Activated naive CD4-positive, alpha-beta T cell treated with anti-CD3 and anti-CD28 coated beads, Interleukin-2, amount 50 U/mL, for 72 hours (primary cell): ENCODE measurements around the gene PACRG. TPM values are rescaled to one million over a fixed set of nuclear protein-coding genes. Genes with fewer than 3 reads are reported as not detected.
"Not testable (repeated sequence)": the region's sequence is repeated elsewhere in the genome, so short reads cannot be mapped to it uniquely, and the experiment has no call there.

Source experiments
- ATAC-seq, 2 donors: fragments of 150-1000 bp; cut with Tn5 transposase; 2 replicates each; pipeline ENCODE4 v1.10.0; 2021; ENCODE audit warnings: mild to moderate bottlenecking in 2 of 2, moderate library complexity in 2 of 2
- DNase-seq, 2 donors: peaks; one replicate each; pipeline ENCODE4 v3.0.0; 2021 to 2022; ENCODE audit warnings: low spot score in 2 of 2
- H3K27ac Mint-ChIP-seq, 2 donors: one replicate each; pipeline ENCODE4 v1.8.0; 2022; ENCODE audit warnings: mild to moderate bottlenecking in 2 of 2, mixed read lengths in 2 of 2
- H3K36me3 Mint-ChIP-seq, 2 donors: one replicate each; pipeline ENCODE4 v1.8.0; 2022; ENCODE audit warnings: mixed read lengths in 2 of 2
- H3K9me3 Mint-ChIP-seq, 2 donors: one replicate each; pipeline ENCODE4 v1.8.0; 2022; ENCODE audit warnings: mixed read lengths in 2 of 2
- total RNA-seq, 2 donors: library from RNA; stranded (reverse); gene quantifications; one replicate each; pipeline ENCODE4 v1.2.3, GENCODE V29; 2022

PACRG gene
- total RNA-seq, 2 donors from 2014 or later: 0.43 TPM; not detected in 1

- Mint-ChIP-seq H3K36me3 (peaks cover 4 to 10% of the 10 kb centered on the region in 2 donors), H3K27ac (no peak overlapping the region), H3K9me3 (peaks cover 9 to 20% of the 10 kb centered on the region in 2 donors)
- no peak for ATAC-seq
- no peak for DNase-seq
Observed at GRCh38 chr6:162973151-162973872, 245.5 kb downstream of the PACRG start.

- Mint-ChIP-seq H3K27ac (no peak overlapping the region), H3K9me3 (peaks cover 9 to 20% of the 10 kb centered on the region in 2 donors), H3K36me3 (peaks cover 4 to 10% of the 10 kb centered on the region in 2 donors)
- no peak for DNase-seq
- ATAC-seq: no peak
Observed at GRCh38 chr6:162973980-162974379, 246.2 kb downstream of the PACRG start.

GRCh38 chr6:162974685-162975084, 246.9 kb downstream of the PACRG start:
- H3K27ac Mint-ChIP-seq: no peak overlapping the region
- H3K36me3 Mint-ChIP-seq: peaks cover 4 to 7% of the 10 kb centered on the region in 2 donors
- H3K9me3 Mint-ChIP-seq: peaks cover 4 to 14% of the 10 kb centered on the region in 2 donors
- no peak for DNase-seq
- no peak for ATAC-seq

- no peak for DNase-seq
- ATAC-seq: no peak
- Mint-ChIP-seq H3K27ac (no peak overlapping the region), H3K36me3 (peaks cover 4% of the 10 kb centered on the region in 2 donors), H3K9me3 (peaks cover 4 to 12% of the 10 kb centered on the region in 2 donors)
Observed at GRCh38 chr6:162976141-162976540, 248.4 kb downstream of the PACRG start.

GRCh38 chr6:162983234-162983633, 255.5 kb downstream of the PACRG start:
- not testable (repeated sequence) for DNase-seq

GRCh38 chr6:162998777-162999176, 271.0 kb downstream of the PACRG start:
- Mint-ChIP-seq H3K36me3 (peaks cover 0 to 11% of the 10 kb centered on the region in 2 donors), H3K9me3 (peaks cover 17% of the 10 kb centered on the region in 2 donors), H3K27ac (no peak overlapping the region)
- DNase-seq (no peak), ATAC-seq (no peak)

More at GRCh38 chr6:162983234-162983633, 255.5 kb downstream of the PACRG start:
- not testable (repeated sequence) for H3K27ac Mint-ChIP-seq, ATAC-seq
- Mint-ChIP-seq H3K36me3 (peaks cover 0 to 30% of the 10 kb centered on the region in 2 donors), H3K9me3 (peaks cover 29 to 34% of the 10 kb centered on the region in 2 donors)

GRCh38 chr6:162999575-163000285, 272.0 kb downstream of the PACRG start:
- Mint-ChIP-seq H3K36me3 (peaks cover 0 to 11% of the 10 kb centered on the region in 2 donors), H3K27ac (no peak overlapping the region), H3K9me3 (peaks cover 17 to 22% of the 10 kb centered on the region in 2 donors)
- ATAC-seq (no peak), DNase-seq (no peak)

GRCh38 chr6:163001330-163001729, 273.6 kb downstream of the PACRG start:
- no peak overlapping the region for H3K27ac Mint-ChIP-seq
- peaks cover 0 to 6% of the 10 kb centered on the region in 2 donors for H3K36me3 Mint-ChIP-seq
- H3K9me3 Mint-ChIP-seq: peaks cover 17% of the 10 kb centered on the region in 2 donors
- DNase-seq (no peak), ATAC-seq (peak in 1 of 2 donors; percentile 80)

- ATAC-seq (no peak), DNase-seq (no peak)
- Mint-ChIP-seq H3K9me3 (peaks cover 8 to 21% of the 10 kb centered on the region in 2 donors), H3K36me3 (peaks cover 0 to 4% of the 10 kb centered on the region in 2 donors), H3K27ac (no peak overlapping the region)
Observed at GRCh38 chr6:163008186-163008585, 280.4 kb downstream of the PACRG start.

GRCh38 chr6:163008626-163009025, 280.9 kb downstream of the PACRG start:
- H3K36me3 Mint-ChIP-seq: peaks cover 0 to 4% of the 10 kb centered on the region in 2 donors
- no peak for ATAC-seq
- DNase-seq: no peak
- H3K27ac Mint-ChIP-seq: no peak overlapping the region
- H3K9me3 Mint-ChIP-seq: peaks cover 6 to 19% of the 10 kb centered on the region in 2 donors

- peaks cover 0 to 4% of the 10 kb centered on the region in 2 donors for H3K36me3 Mint-ChIP-seq
- H3K9me3 Mint-ChIP-seq: peaks cover 4 to 15% of the 10 kb centered on the region in 2 donors
- ATAC-seq (no peak), DNase-seq (no peak)
- H3K27ac Mint-ChIP-seq: no peak overlapping the region
Observed at GRCh38 chr6:163010145-163010544, 282.4 kb downstream of the PACRG start.

GRCh38 chr6:163014736-163015135, 287.0 kb downstream of the PACRG start:
- peaks cover 0 to 17% of the 10 kb centered on the region in 2 donors for H3K9me3 Mint-ChIP-seq
- no peak overlapping the region for H3K27ac Mint-ChIP-seq

GRCh38 chr6:163017801-163018200, 290.0 kb downstream of the PACRG start:
- H3K27ac Mint-ChIP-seq: no peak overlapping the region
- peaks cover 10 to 21% of the 10 kb centered on the region in 2 donors for H3K9me3 Mint-ChIP-seq
- H3K36me3 Mint-ChIP-seq: peaks cover 10 to 11% of the 10 kb centered on the region in 2 donors
- DNase-seq (no peak), ATAC-seq (no peak)

More at GRCh38 chr6:163014736-163015135, 287.0 kb downstream of the PACRG start:
- ATAC-seq: no peak
- no peaks in the 10 kb centered on the region for H3K36me3 Mint-ChIP-seq
- no peak for DNase-seq

- Mint-ChIP-seq H3K36me3 (peaks cover 11 to 24% of the 10 kb centered on the region in 2 donors), H3K27ac (no peak overlapping the region), H3K9me3 (peaks cover 15 to 35% of the 10 kb centered on the region in 2 donors)
- DNase-seq: no peak
- ATAC-seq: no peak
Observed at GRCh38 chr6:163019926-163020325, 292.2 kb downstream of the PACRG start.

- H3K27ac Mint-ChIP-seq: no peak overlapping the region
- DNase-seq (no peak), ATAC-seq (no peak)
- peaks cover 11 to 28% of the 10 kb centered on the region in 2 donors for H3K36me3 Mint-ChIP-seq
- H3K9me3 Mint-ChIP-seq: peaks cover 15 to 38% of the 10 kb centered on the region in 2 donors
Observed at GRCh38 chr6:163021054-163021453, 293.3 kb downstream of the PACRG start.

- no peak for ATAC-seq
- DNase-seq: no peak
- Mint-ChIP-seq H3K9me3 (peaks cover 20 to 36% of the 10 kb centered on the region in 2 donors), H3K36me3 (peaks cover 11 to 32% of the 10 kb centered on the region in 2 donors), H3K27ac (no peak overlapping the region)
Observed at GRCh38 chr6:163023700-163024099, 295.9 kb downstream of the PACRG start.

GRCh38 chr6:163026893-163027292, 299.1 kb downstream of the PACRG start:
- no peak for ATAC-seq
- Mint-ChIP-seq H3K9me3 (peaks cover 9 to 30% of the 10 kb centered on the region in 2 donors), H3K27ac (no peak overlapping the region), H3K36me3 (peaks cover 0 to 22% of the 10 kb centered on the region in 2 donors)
- no peak for DNase-seq
